C4-2B (cell line): ENCODE results near the gene KCNIP4.

Experiments used
- CTCF ChIP-seq: fragments of 450-650 bp; conservative IDR thresholded peaks from 2 replicates; pipeline ENCODE4 v1.5.1; 2017; ENCODE audit warnings: mild to moderate bottlenecking
- ZFX ChIP-seq: fragments of 450-650 bp; IDR thresholded peaks from 2 replicates; pipeline ENCODE4 v1.6.1; 2017

- TF ChIP-seq CTCF (no peak), ZFX (no peak)
Observed at GRCh38 chr4:21113496-21114223, 834.9 kb downstream of the KCNIP4 start.
